Measurements from ENCODE around the gene TEX9. TPM values are rescaled to one million over a fixed set of nuclear protein-coding genes. Genes with fewer than 3 reads are reported as not detected.

Gene TEX9
- total RNA-seq, 1 experiment from 2014 or later = 8.4 TPM

- H4K20me1 ChIP-seq (ENCODE audit: control insufficient read depth, insufficient read depth, insufficient read length) = no peaks in the 10 kb centered on the region
- Mint-ChIP-seq H3K4me1 (peaks cover 5 to 9% of the 10 kb centered on the region in 2 experiments; a peak in 3 of 4 replicates), H3K4me3 (no peak overlapping the region), H3K36me3 (ENCODE audit: insufficient read depth in 1 of 3, low read depth in 3 of 3) (no peaks in the 10 kb centered on the region), H3K27me3 (ENCODE audit: low read depth) (no peaks in the 10 kb centered on the region; the same call in 1 of the 2 replicates), H3K27ac (no peak overlapping the region), H3K9me3 (no peaks in the 10 kb centered on the region; a peak in 2 of 5 replicates)
- no peak overlapping the region for H2BK15ac ChIP-seq (ENCODE audit: low read depth, low read length)
- WGBS (ENCODE audit: extremely low coverage, insufficient read length, low lambda C conversion rate) = no CpG with 5 or more reads among the region's 3 CpGs
- H3K56ac ChIP-seq (ENCODE audit: insufficient read length, low read depth, low read length) = no peak overlapping the region
- no peak overlapping the region for H3T11ph ChIP-seq (ENCODE audit: low read length)
- H3K4ac ChIP-seq (ENCODE audit: low read depth, low read length) = no peak overlapping the region
- no peak overlapping the region for H3K18ac ChIP-seq (ENCODE audit: insufficient read length, low read depth, low read length)
- H2AK5ac ChIP-seq (ENCODE audit: insufficient read length, low read length) = no peak overlapping the region
- H3K4me2 ChIP-seq (ENCODE audit: insufficient read depth, insufficient read length, low read length) = no peak overlapping the region
- no peak for DNase-seq
- H4K5ac ChIP-seq (ENCODE audit: insufficient read length, low read depth, low read length) = no peak overlapping the region
- H2BK20ac ChIP-seq (ENCODE audit: low read depth, low read length, poor library complexity, severe bottlenecking) = no peak overlapping the region
- H3K27me3 ChIP-seq (ENCODE audit: insufficient read depth, low read length) = no peaks in the 10 kb centered on the region
- H2AFZ ChIP-seq (ENCODE audit: low read length) = no peak overlapping the region
- no peak overlapping the region for H3K27ac ChIP-seq (ENCODE audit: insufficient read length, low read depth, low read length)
- H2BK12ac ChIP-seq (ENCODE audit: insufficient read length, low read depth, low read length) = no peak overlapping the region
- H2BK5ac ChIP-seq (ENCODE audit: insufficient read length, low read length) = no peak overlapping the region
- no peak overlapping the region for H3K9ac ChIP-seq (ENCODE audit: extremely low read depth, insufficient read length, low read length)
- no peaks in the 10 kb centered on the region for H3K23me2 ChIP-seq (ENCODE audit: insufficient read length, low read depth, low read length, poor library complexity, severe bottlenecking)
- H3K79me1 ChIP-seq (ENCODE audit: insufficient read depth, low read depth, low read length, poor library complexity, severe bottlenecking) = no peaks in the 10 kb centered on the region
- no peak overlapping the region for H4K8ac ChIP-seq (replicated peaks; ENCODE audit: insufficient read length, low read depth, low read length)
- H3K23ac ChIP-seq (ENCODE audit: insufficient read length, low read depth, low read length) = no peak overlapping the region
- H3K9me3 ChIP-seq (ENCODE audit: control insufficient read depth, low read depth, low read length) = no peaks in the 10 kb centered on the region
- no peaks in the 10 kb centered on the region for H3K4me1 ChIP-seq (ENCODE audit: insufficient read depth, low read length)
- H3K79me2 ChIP-seq (ENCODE audit: insufficient read depth, low read length) = no peaks in the 10 kb centered on the region
- no peak overlapping the region for H4K91ac ChIP-seq (ENCODE audit: insufficient read length, low read depth, low read length)
- H3K14ac ChIP-seq (ENCODE audit: insufficient read depth, low read length) = no peak overlapping the region
- H2BK120ac ChIP-seq (ENCODE audit: low read depth, low read length, poor library complexity, severe bottlenecking) = no peak overlapping the region
- TF ChIP-seq, protein P1, sequence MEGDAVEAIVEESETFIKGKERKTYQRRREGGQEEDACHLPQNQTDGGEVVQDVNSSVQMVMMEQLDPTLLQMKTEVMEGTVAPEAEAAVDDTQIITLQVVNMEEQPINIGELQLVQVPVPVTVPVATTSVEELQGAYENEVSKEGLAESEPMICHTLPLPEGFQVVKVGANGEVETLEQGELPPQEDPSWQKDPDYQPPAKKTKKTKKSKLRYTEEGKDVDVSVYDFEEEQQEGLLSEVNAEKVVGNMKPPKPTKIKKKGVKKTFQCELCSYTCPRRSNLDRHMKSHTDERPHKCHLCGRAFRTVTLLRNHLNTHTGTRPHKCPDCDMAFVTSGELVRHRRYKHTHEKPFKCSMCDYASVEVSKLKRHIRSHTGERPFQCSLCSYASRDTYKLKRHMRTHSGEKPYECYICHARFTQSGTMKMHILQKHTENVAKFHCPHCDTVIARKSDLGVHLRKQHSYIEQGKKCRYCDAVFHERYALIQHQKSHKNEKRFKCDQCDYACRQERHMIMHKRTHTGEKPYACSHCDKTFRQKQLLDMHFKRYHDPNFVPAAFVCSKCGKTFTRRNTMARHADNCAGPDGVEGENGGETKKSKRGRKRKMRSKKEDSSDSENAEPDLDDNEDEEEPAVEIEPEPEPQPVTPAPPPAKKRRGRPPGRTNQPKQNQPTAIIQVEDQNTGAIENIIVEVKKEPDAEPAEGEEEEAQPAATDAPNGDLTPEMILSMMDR (conservative IDR thresholded peaks at IDR 0.05) = no peak
Observed at GRCh38 chr15:56341201-56341600, 24.0 kb upstream of the TEX9 start.
